ENCODE measurements around the gene HLA-DMA. TPM values are rescaled to one million over a fixed set of nuclear protein-coding genes. Genes with fewer than 3 reads are reported as not detected.

Gene HLA-DMA
- total RNA-seq, 1 experiment from 2014 or later = 104 TPM

DNA sequence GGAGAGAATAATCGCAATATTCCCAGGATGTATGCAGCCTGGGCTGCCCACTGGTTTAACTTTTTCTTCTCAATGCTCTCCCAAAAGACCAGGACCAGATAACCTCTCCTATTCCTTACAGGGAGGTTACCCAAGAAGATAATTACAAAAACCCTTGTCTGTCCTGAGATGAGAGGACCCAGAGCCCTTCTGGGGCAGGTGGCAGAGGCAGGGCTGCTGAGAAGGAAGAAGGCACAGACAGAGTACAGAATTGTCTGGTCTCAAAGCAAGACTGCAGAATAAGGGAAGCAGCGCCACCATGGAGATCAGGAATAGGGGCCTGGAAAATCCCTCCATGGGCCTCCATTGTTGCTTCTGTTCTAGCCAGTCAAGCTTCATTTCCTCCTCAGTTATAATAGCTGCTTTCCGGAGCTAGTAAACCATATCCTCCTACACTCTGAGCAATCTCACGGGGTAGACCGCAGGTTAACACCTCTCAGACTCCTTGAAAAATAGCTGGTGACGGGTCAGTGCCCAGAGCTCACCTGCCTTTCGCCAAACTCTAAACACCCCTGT, 11.6 kb downstream of the HLA-DMA start:
- CTCF ChIA-PET = interaction anchor here (0.6 to 4.2 kb wide), 7 partner anchors 8 to 1498 kb away, joined by 3 to 27 read pairs (median 8); partner anchors contain the start of gene HLA-DMA
- Mint-ChIP-seq H3K4me3 (ENCODE audit: low read depth, unreplicated experiment) (peak overlapping the region; percentile 71), H3K9me3 (ENCODE audit: low read depth, unreplicated experiment) (peaks cover 2% of the 10 kb centered on the region), H3K4me1 (ENCODE audit: low read depth, unreplicated experiment) (peaks cover 28% of the 10 kb centered on the region), H3K36me3 (ENCODE audit: insufficient read depth, unreplicated experiment) (peaks cover 11% of the 10 kb centered on the region), H3K27me3 (ENCODE audit: unreplicated experiment) (no peaks in the 10 kb centered on the region), H3K27ac (ENCODE audit: unreplicated experiment) (peak overlapping the region; percentile 36)
- intact Hi-C loops (cut with micrococcal nuclease; ENCODE audit: unreplicated experiment) = no loop called here
- TF ChIP-seq, protein P1, sequence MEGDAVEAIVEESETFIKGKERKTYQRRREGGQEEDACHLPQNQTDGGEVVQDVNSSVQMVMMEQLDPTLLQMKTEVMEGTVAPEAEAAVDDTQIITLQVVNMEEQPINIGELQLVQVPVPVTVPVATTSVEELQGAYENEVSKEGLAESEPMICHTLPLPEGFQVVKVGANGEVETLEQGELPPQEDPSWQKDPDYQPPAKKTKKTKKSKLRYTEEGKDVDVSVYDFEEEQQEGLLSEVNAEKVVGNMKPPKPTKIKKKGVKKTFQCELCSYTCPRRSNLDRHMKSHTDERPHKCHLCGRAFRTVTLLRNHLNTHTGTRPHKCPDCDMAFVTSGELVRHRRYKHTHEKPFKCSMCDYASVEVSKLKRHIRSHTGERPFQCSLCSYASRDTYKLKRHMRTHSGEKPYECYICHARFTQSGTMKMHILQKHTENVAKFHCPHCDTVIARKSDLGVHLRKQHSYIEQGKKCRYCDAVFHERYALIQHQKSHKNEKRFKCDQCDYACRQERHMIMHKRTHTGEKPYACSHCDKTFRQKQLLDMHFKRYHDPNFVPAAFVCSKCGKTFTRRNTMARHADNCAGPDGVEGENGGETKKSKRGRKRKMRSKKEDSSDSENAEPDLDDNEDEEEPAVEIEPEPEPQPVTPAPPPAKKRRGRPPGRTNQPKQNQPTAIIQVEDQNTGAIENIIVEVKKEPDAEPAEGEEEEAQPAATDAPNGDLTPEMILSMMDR (IDR thresholded peaks at IDR 0.05; ENCODE audit: unreplicated experiment) = no peak
- no TSS peak for BruUV-seq (replicated peaks)
- DNase-seq = no peak

DNA sequence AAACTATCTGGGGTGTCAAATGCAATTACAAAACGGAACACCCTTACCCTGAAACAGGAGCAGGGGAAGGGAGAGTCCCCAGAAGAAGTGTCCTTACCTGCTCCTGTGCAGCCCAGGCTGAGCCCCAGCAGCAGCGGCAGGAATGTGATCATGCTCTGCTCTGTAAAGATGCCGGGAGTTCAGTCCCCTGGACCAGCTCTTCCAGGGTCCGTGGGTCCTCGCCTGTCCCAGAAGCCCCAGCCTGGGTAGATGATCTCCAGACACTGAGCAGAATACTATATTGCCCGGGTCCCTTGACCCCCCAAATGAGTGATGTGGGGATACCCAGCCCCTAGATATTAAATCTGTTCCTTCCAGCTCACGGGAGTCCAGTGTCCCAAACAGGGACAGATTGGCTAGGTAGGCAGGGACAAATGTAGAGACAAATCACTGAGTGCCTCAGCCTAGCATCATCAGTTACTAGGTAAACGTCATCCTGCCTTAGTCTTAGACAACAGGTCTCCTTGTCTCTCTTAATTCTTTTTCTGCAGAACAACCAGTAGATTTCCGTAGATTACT, 12.2 kb downstream of the HLA-DMA start, which contains the start of gene HLA-DMB:
HLA-DMB (minus strand) TSS at position 373 of the 558 bp plus-strand sequence; CDS start at position 152, 221 bp downstream.
- peak within 1 kb of the TSS; percentile 36 for H3K27ac Mint-ChIP-seq (ENCODE audit: unreplicated experiment)
- H3K4me3 Mint-ChIP-seq (ENCODE audit: low read depth, unreplicated experiment) = peak within 1 kb of the TSS; percentile 71
- peaks cover 11% of the 10 kb centered on the region for H3K36me3 Mint-ChIP-seq (ENCODE audit: insufficient read depth, unreplicated experiment)
- TF ChIP-seq, protein P1 (IDR thresholded peaks at IDR 0.05; ENCODE audit: unreplicated experiment) = no peak
- intact Hi-C loops (cut with micrococcal nuclease; ENCODE audit: unreplicated experiment) = no loop called here
- peak; percentile 81 for DNase-seq
- peaks cover 2% of the 10 kb centered on the region for H3K9me3 Mint-ChIP-seq (ENCODE audit: low read depth, unreplicated experiment)
- BruUV-seq (replicated peaks) = no TSS peak
- no peaks in the 10 kb centered on the region for H3K27me3 Mint-ChIP-seq (ENCODE audit: unreplicated experiment)
- peaks cover 28% of the 10 kb centered on the region for H3K4me1 Mint-ChIP-seq (ENCODE audit: low read depth, unreplicated experiment)
- CTCF ChIA-PET = interaction anchor here (0.6 to 4.2 kb wide), 13 partner anchors 9 to 1670 kb away, joined by 3 to 27 read pairs (median 4); partner anchors contain the start of genes HLA-DMA and TAP2

DNA sequence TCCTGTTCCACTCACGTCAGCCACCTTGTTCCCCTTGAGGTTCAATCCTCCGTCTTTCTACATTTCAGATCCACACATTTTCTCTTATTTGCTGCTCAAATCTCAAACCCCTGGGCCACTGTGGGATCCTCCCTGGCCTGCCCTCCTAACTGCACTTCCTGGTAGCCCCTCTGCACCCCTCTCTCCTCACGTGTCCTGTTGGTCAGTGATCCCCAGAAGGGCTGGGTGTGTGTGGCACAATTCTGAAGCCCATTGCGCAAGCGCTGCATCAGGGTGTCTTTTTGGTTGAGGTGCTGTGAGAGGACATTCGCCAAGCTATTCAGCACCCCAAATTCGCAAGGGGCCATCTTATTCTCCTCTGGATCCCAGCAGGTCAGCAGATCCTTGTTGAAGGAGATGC, 14.4 kb downstream of the HLA-DMA start:
- TF ChIP-seq, protein P1 (IDR thresholded peaks at IDR 0.05; ENCODE audit: unreplicated experiment) = no peak
- Mint-ChIP-seq H3K9me3 (ENCODE audit: low read depth, unreplicated experiment) (no peaks in the 10 kb centered on the region), H3K4me1 (ENCODE audit: low read depth, unreplicated experiment) (peaks cover 15% of the 10 kb centered on the region), H3K4me3 (ENCODE audit: low read depth, unreplicated experiment) (no peak overlapping the region), H3K27ac (ENCODE audit: unreplicated experiment) (no peak overlapping the region), H3K27me3 (ENCODE audit: unreplicated experiment) (no peaks in the 10 kb centered on the region), H3K36me3 (ENCODE audit: insufficient read depth, unreplicated experiment) (peaks cover 11% of the 10 kb centered on the region)
- BruUV-seq (replicated peaks) = no TSS peak
- DNase-seq = no peak
- CTCF ChIA-PET = no interaction called here
- intact Hi-C loops (cut with micrococcal nuclease; ENCODE audit: unreplicated experiment) = no loop called here

DNA sequence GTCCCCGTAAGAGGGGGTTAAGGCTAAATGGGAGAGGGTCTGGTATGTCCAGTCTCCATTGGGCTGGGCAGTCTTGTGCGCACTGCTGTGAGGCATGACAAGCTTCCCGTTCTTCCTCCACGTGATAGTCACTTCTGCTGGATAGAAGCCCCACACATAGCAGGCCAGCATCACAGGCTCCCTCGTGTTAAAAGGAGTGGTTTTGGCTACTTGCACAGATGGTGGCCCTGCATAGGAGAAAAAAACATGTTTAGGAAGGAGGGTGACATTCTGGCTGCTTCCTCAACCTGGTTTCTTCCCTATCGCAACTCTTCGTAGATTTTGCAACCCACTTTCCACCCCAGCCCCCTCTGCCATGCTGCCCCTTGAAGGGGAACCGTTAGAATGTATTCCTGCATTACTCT, 15.7 kb downstream of the HLA-DMA start:
- Mint-ChIP-seq H3K27ac (ENCODE audit: unreplicated experiment) (no peak overlapping the region), H3K36me3 (ENCODE audit: insufficient read depth, unreplicated experiment) (peaks cover 11% of the 10 kb centered on the region), H3K4me3 (ENCODE audit: low read depth, unreplicated experiment) (no peak overlapping the region), H3K4me1 (ENCODE audit: low read depth, unreplicated experiment) (peaks cover 22% of the 10 kb centered on the region), H3K27me3 (ENCODE audit: unreplicated experiment) (no peaks in the 10 kb centered on the region), H3K9me3 (ENCODE audit: low read depth, unreplicated experiment) (no peaks in the 10 kb centered on the region)
- TF ChIP-seq, protein P1 (IDR thresholded peaks at IDR 0.05; ENCODE audit: unreplicated experiment) = no peak
- DNase-seq = no peak
- intact Hi-C loops (cut with micrococcal nuclease; ENCODE audit: unreplicated experiment) = no loop called here
- no TSS peak for BruUV-seq (replicated peaks)
- CTCF ChIA-PET = no interaction called here

Measured in Calu3 (cell line).